ENCODE measurements around the gene SLC2A3. TPM values are rescaled to one million over a fixed set of nuclear protein-coding genes. Genes with fewer than 3 reads are reported as not detected.

The SLC2A3 gene
- total RNA-seq, 1 experiment from 2014 or later: 717 TPM

- TF ChIP-seq, protein P1, sequence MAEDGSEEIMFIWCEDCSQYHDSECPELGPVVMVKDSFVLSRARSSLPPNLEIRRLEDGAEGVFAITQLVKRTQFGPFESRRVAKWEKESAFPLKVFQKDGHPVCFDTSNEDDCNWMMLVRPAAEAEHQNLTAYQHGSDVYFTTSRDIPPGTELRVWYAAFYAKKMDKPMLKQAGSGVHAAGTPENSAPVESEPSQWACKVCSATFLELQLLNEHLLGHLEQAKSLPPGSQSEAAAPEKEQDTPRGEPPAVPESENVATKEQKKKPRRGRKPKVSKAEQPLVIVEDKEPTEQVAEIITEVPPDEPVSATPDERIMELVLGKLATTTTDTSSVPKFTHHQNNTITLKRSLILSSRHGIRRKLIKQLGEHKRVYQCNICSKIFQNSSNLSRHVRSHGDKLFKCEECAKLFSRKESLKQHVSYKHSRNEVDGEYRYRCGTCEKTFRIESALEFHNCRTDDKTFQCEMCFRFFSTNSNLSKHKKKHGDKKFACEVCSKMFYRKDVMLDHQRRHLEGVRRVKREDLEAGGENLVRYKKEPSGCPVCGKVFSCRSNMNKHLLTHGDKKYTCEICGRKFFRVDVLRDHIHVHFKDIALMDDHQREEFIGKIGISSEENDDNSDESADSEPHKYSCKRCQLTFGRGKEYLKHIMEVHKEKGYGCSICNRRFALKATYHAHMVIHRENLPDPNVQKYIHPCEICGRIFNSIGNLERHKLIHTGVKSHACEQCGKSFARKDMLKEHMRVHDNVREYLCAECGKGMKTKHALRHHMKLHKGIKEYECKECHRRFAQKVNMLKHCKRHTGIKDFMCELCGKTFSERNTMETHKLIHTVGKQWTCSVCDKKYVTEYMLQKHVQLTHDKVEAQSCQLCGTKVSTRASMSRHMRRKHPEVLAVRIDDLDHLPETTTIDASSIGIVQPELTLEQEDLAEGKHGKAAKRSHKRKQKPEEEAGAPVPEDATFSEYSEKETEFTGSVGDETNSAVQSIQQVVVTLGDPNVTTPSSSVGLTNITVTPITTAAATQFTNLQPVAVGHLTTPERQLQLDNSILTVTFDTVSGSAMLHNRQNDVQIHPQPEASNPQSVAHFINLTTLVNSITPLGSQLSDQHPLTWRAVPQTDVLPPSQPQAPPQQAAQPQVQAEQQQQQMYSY (CRISPR knock-in tag; IDR thresholded peaks at IDR 0.05): no peak
- TF ChIP-seq E2F1 (CRISPR knock-in tag; IDR thresholded peaks at IDR 0.05): no peak
- TF ChIP-seq PRRX2 (CRISPR knock-in tag; IDR thresholded peaks at IDR 0.05): no peak
- TF ChIP-seq GRHL2 (CRISPR knock-in tag; IDR thresholded peaks at IDR 0.05; ENCODE audit: insufficient replicate concordance, severe bottlenecking): no peak
- TF ChIP-seq, protein P2, sequence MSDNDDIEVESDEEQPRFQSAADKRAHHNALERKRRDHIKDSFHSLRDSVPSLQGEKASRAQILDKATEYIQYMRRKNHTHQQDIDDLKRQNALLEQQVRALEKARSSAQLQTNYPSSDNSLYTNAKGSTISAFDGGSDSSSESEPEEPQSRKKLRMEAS (CRISPR knock-in tag; IDR thresholded peaks at IDR 0.05): no peak
- TF ChIP-seq ZNF532 (CRISPR knock-in tag; IDR thresholded peaks at IDR 0.05; ENCODE audit: borderline replicate concordance): no peak
- no peak for TF ChIP-seq E2F5 (CRISPR knock-in tag; IDR thresholded peaks at IDR 0.05)
- TF ChIP-seq ZBTB43 (CRISPR knock-in tag; IDR thresholded peaks at IDR 0.05): no peak
- no peak for TF ChIP-seq JAZF1 (CRISPR knock-in tag; IDR thresholded peaks at IDR 0.05)
- no peak for TF ChIP-seq HMGA2 (CRISPR knock-in tag; IDR thresholded peaks at IDR 0.05)
- no peak for TF ChIP-seq FOXP1 (CRISPR knock-in tag; IDR thresholded peaks at IDR 0.05; ENCODE audit: borderline replicate concordance)
- no peak for TF ChIP-seq NR3C1 (CRISPR knock-in tag; conservative IDR thresholded peaks at IDR 0.05; ENCODE audit: low read depth)
Observed at GRCh38 chr12:7877420-7877819, 58.6 kb downstream of the SLC2A3 start (continued).

DNA sequence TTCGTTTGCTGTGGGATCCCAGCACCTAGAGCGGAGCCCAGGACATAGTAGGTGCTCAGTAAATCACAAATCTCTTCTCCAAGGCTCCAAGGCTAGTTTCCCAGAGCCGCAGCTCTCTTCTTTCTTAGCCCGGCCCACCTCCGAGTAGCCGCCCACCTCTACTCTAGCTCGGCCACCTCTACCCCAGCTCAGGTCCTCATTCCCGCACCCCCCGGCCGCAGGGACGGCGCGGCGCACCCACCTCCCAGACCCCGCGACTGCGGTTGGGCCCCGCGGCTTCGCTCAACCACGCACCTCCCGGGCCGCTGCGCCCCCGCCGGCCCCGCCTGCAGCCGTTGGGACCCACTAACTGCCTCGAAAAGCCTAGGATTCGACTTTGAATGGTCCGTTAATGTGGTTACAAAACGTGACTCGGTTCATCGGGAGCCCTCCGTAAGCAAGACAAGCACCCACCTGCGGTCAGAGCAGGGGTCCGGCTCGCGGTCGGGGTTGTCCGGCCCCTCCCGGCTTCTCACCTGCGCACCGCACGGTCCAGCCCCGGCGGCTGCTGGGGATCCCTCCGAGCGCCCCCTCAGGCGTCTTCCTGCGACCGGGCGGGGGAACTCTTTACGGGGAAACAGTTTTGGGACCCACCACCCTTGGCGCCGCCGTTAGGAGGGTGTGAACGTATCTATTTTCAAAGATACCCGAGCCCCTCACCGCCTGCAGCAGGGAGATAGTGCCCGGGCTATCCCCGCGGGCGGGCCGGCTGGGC lies 63.2 kb downstream of the SLC2A3 start, which contains the start of gene SLC2A14:
Gene SLC2A14 (minus strand): TSS at position 350 of the 754 bp plus-strand sequence. CDS start 3,035 bp downstream, outside the sequence.
- Mint-ChIP-seq H3K4me3 (peak within 1 kb of the TSS; percentile 55), H3K9me3 (no peaks in the 10 kb centered on the region), H3K4me1 (peaks cover 16% of the 10 kb centered on the region), H3K36me3 (no peaks in the 10 kb centered on the region), H3K27ac (peak within 1 kb of the TSS; percentile 74), H3K27me3 (ENCODE audit: low read depth) (no peaks in the 10 kb centered on the region)
- ATAC-seq: peak; percentile 62
- CTCF ChIA-PET: interaction anchor here (0.6 to 1.7 kb wide), 3 partner anchors 13 to 33 kb away, joined by 3 to 4 read pairs (median 3); no protein-coding TSS in a partner anchor
- DNase-seq (ENCODE audit: low spot score): peak; percentile 52
- POLR2A ChIA-PET: interaction anchor here (0.6 to 1.2 kb wide), 3 partner anchors 9 to 32 kb away, joined by 3 to 10 read pairs (median 4); no protein-coding TSS in a partner anchor
- TF ChIP-seq ZNF219 (CRISPR knock-in tag; IDR thresholded peaks at IDR 0.05; ENCODE audit: borderline replicate concordance): no peak
- TF ChIP-seq ELF4 (CRISPR knock-in tag; IDR thresholded peaks at IDR 0.05; ENCODE audit: low read depth): no peak
- TF ChIP-seq, protein P3, sequence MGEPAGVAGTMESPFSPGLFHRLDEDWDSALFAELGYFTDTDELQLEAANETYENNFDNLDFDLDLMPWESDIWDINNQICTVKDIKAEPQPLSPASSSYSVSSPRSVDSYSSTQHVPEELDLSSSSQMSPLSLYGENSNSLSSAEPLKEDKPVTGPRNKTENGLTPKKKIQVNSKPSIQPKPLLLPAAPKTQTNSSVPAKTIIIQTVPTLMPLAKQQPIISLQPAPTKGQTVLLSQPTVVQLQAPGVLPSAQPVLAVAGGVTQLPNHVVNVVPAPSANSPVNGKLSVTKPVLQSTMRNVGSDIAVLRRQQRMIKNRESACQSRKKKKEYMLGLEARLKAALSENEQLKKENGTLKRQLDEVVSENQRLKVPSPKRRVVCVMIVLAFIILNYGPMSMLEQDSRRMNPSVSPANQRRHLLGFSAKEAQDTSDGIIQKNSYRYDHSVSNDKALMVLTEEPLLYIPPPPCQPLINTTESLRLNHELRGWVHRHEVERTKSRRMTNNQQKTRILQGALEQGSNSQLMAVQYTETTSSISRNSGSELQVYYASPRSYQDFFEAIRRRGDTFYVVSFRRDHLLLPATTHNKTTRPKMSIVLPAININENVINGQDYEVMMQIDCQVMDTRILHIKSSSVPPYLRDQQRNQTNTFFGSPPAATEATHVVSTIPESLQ (CRISPR knock-in tag; IDR thresholded peaks at IDR 0.05): no peak
- no peak for TF ChIP-seq ZNF232 (CRISPR knock-in tag; IDR thresholded peaks at IDR 0.05)
- TF ChIP-seq CREB1 (CRISPR knock-in tag; IDR thresholded peaks at IDR 0.05): no peak
- no peak for TF ChIP-seq ZNF396 (CRISPR knock-in tag; IDR thresholded peaks at IDR 0.05; ENCODE audit: borderline replicate concordance)
- no peak for TF ChIP-seq ESRRA (CRISPR knock-in tag; IDR thresholded peaks at IDR 0.05; ENCODE audit: borderline replicate concordance)
- no peak for TF ChIP-seq ATF1 (CRISPR knock-in tag; IDR thresholded peaks at IDR 0.05)

All from WTC11 (cell line).